Umbilical cord (tissue), 2 donors: ENCODE measurements around the gene MPZL3. TPM values are rescaled to one million over a fixed set of nuclear protein-coding genes. Genes with fewer than 3 reads are reported as not detected.
A peak's percentile ranks its signal among the peaks of the same experiment; 100 is the strongest.

Source experiments
- DNase-seq: peaks from one replicate; pipeline ENCODE4 v3.0.0-alpha.2; 2015; ENCODE audit warnings: low spot score
- total RNA-seq: library from RNA; depleted of rRNA; stranded (reverse); fragments of >200 nt; gene quantifications from one replicate; pipeline ENCODE4 v1.2.3, GENCODE V29; 2014; ENCODE audit warnings: low replicate concordance; ENCODE audit not compliant: insufficient read depth

MPZL3 gene
- 5.3 TPM for total RNA-seq

GRCh38 chr11:118251858-118252652 lies at the start of gene MPZL3:
MPZL3 (minus strand) TSS chr11:118252365; CDS start chr11:118252294, 71 bp downstream.
- DNase-seq = peak; percentile 94

- DNase-seq = no peak
Measured at GRCh38 chr11:118301600-118302195, 49.5 kb upstream of the MPZL3 start.

DNA sequence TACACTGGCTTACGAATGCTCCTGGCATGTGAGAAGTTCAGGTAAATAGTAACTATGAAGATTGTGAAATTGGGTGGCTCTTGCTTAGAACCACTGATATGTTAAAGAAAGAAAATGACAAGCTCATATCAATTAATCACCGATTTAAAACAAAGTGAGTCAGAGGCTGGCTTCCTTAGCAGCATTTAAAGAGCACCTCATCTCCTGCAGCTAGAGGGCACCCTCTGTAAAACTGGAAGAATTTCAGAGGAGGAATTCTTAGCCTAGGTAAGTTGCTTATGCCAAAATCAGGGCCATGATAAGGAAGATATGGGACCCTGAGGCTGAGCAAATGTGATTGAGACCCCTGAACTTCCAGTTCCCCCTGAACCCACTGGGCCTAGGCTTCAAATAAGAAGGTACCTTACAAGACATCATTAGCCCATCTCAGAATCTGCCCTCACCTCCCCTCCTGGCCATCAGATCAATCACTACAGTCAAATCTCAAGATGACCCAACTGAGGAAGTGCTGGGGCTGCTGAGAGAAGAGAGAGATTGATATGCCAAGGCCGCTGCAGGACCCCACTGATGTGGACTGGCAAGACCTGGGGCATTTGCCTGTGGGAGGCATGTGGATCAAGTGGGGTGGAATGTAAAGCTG lies 43.8 kb upstream of the MPZL3 start:
- peak; percentile 11 for DNase-seq

DNA sequence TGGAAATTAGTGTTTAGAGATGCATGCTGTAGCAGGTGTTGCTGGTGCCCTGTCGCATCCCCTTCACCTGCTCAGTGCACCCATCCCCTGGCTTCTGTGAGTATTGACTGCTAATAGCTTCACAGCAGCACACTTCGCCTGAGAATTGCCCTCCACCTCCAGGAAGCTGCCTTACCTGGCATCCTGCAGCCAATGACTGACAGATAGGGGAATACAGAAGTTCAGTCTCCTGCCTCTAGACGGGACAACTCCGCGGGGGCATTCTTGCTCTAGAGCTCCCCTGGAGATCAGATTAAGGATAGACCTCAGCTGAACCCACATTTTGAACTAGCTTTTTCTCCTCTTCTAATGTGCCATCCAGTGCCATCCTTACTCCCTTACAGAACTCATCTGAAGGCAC lies 43.0 kb upstream of the MPZL3 start:
- no peak for DNase-seq

- DNase-seq = no peak
Measured at GRCh38 chr11:118294053-118294452, 41.9 kb upstream of the MPZL3 start.

- no peak for DNase-seq
Measured at GRCh38 chr11:118291477-118292135, 39.4 kb upstream of the MPZL3 start.

DNA sequence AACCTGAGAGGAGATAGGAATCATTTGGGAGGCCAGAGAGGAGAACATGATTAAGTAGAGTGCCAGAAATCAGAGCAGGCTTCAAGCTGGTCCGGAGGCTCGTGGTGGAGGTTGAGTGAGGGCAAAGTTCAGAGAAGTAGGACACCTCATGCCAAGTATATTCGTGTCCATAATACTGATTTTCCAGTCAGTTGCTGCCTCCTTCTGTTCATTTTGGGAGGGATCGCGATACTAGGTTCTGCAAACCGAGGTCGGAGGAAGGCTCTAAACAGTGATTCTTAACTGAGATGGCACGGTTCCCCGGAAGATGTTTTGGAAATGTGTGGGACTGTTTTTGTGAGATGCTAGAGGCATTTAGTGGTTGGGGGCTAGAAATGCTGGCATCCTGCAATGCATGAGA lies 38.8 kb upstream of the MPZL3 start:
- peak; percentile 32 for DNase-seq

DNA sequence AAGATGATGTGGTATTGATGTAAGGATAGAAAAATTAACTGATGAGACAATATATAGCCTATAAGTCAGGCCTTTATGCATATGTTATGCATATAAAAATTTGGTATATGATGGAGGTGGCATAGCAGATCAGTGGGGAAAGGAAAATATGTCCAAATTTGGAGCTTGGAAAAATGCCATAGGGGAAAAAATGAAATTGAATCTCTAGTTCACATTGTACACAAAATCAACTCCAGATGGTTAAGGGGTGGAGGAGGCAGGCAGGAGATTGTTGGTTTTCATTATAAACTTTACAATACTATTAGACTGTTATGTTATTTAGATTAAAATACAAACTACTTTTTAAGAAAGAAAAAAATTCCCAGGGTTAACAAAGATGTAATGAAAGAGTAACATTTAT lies 37.2 kb upstream of the MPZL3 start:
- DNase-seq = no peak

DNA sequence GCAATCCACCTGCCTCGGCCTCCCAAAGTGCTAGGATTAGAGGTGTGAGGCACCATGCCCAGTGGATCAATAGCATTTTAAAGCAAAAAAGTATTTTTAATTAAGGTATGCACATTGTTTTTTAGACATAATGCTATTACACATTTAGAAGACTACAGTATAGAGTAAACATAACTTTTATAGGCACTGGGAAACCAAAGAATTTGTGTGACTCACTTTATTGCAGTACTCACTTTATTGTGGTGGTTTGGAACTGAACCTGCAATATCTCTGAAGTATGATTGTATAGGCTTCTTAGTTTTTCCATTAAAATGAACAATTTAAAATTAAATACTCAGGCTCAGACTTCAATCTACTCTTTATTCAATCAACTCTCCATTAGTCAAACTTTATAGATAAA lies 34.8 kb upstream of the MPZL3 start:
- no peak for DNase-seq

DNA sequence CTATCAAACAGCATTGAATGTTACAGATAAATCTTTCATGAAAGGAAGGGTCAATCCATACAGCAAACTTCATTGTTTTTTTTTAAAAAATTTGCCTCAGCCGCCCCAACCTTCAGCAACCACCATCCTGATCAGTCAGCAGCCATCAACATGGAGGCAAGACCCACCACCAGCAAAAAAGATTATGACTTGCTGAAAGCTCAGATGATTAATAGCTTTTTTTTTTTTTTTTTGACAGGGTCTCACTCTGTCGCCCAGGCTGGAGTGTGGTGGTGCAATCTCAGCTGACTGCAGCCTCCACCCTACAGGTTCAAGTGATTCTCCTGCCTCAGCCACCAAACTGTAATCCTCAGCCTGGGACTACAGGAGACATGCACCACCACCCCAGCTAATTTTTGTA lies 34.4 kb upstream of the MPZL3 start:
- DNase-seq = no peak

DNA sequence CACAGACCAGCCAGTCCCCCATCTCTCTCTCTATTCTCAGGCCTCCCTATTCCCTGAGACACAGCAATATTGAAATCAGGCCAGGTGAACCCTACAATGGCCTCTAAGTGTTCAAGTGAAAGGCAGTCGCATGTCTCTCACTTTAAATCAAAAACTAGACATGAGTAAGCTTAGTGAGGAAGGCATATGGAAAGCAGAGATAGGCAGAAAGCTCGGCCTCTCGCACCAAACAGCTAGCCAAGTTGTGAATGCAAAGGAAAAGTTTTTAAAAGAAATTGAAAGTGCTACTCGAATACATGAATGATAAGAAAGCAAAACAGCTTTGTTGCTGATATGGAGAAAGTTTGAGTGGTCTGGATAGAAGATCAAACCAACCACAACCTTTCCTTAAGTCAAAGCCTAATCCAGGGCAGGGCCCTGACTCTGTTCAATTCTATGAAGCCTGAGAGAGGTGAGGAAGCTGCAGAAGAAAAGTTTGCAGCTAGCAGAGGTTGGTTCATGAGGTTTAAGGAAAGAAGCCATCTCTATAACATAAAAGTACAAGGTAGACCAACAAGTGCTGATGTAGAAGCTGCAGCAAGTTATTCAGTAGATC lies 31.7 kb upstream of the MPZL3 start:
- DNase-seq = no peak

DNA sequence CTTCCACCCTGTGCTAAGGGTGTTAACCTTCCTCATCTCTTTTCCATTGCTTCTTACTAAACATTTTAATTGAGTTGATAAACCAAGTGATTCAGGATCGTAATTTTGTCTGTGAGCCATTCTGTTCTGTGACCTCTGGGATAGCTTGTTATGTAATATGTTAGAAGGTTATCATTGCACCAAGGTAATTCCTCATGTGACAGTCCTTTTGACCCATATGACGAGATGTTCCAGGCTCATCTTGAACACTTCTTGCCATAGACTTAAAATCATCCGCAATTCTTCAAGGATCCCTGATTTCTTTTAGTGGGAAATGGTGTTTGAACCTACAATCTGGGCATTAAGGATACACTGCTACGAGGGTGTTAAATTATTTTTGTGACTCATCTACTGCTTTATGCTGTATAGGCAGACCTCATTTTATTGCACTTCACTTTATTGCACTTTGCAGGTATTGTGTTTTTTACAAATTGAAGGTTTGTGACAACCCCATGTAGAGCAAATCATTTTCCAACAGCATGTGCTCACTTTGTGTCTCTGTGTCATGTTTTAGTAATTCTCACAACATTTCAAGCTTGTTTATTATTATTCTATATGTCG lies 31.0 kb upstream of the MPZL3 start:
- no peak for DNase-seq

DNA sequence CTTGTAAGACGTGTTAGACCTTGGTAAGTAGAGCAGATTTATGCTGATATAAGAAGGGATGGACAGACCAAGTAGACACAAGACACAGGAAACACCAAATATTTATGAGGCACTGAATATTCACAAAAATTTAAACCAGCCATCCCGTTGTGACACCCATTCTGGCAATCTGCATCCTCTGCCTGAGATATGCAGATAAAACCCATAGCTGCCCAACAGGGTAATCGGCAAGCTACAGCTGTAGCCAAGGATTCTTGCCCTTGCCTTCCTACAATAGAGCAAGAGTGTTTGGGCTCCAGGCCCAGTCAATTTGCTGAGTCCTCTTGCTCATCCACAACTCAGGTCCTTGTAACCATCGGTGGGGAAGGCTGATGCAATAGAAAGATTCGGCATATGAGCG lies 30.4 kb upstream of the MPZL3 start:
- no peak for DNase-seq

- DNase-seq = no peak
Measured at GRCh38 chr11:118281284-118281683, 29.1 kb upstream of the MPZL3 start.

GRCh38 chr11:118277312-118277711 lies 25.1 kb upstream of the MPZL3 start:
- peak; percentile 45 for DNase-seq

DNA sequence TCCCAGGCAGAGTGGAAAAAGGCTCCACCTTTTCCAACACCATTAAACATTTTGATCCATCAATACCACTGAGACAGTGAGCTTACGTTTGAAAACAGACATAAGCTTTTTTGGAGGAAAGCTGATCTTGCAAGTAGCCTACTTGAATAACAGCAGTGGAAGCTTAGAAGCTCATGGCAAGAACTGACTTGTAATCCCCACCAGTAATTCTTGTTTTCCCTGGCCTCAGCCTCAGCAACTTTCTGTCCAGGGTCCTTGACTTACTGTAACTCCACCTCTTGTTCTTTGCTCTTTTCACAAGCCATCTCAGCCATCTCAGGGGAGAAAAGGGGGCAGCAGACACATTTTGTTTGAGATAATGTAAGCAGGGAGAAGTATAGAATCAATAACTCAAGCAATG lies 24.3 kb upstream of the MPZL3 start:
- DNase-seq = peak; percentile 45

DNA sequence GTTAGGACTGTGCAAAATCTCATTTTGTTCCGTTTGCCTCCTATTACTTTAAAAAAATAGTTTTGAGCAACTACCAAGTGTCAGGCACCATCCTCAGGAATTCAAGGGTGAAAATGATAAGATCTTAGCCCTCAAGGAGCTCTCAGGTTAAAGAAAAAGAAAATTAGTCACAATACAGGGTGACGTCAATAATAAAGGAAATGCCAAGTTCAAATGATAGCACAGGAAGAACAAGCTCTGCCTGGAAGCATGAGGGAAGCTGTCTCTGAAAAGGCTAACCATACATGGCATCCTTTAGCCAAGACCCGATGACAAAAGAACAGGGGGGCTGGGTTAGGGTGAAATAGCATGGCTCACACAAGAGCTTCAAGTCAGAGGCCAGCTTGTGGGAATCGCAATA lies 23.0 kb upstream of the MPZL3 start:
- peak; percentile 60 for DNase-seq

DNA sequence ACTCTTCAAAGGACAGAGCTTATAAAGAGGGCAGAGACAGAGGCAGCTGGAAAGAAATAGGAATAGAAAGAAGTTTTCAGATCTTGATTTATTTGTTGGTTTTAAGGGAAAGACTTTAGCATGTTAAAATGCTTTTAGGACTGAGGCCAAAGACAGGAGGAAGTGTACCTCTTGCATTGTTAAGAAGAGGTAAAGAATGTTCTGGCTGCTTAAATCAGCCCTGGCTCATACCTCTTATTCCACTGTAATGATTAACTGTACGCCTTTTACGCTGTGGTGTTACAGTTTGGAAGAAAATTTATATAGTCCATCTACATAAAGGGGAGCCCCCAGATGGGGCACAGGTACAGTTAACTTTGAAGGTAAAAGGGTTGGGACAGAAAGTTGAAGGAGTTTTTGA lies 22.0 kb upstream of the MPZL3 start:
- no peak for DNase-seq

DNA sequence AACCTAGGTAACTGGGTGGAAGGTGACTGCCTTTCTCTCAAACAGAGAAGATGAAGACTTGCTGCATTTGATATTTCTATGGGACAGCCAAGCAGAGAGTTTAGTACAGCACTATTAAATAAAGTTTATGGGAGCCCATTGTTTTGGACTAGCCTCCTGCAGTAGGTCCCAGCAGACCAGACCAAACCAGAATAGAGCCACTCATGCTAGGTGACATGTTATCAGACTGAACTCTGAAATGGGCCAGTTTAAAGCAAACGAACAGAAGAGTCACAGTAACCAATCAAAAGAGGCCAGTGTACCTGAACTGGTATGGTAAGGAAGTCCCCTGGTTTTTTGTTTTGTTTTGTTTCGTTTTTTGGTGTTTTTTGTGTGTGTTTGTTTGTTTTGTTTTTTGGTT lies 19.8 kb upstream of the MPZL3 start:
- DNase-seq = no peak

GRCh38 chr11:118267486-118267885 lies 15.3 kb upstream of the MPZL3 start:
- no peak for DNase-seq

DNA sequence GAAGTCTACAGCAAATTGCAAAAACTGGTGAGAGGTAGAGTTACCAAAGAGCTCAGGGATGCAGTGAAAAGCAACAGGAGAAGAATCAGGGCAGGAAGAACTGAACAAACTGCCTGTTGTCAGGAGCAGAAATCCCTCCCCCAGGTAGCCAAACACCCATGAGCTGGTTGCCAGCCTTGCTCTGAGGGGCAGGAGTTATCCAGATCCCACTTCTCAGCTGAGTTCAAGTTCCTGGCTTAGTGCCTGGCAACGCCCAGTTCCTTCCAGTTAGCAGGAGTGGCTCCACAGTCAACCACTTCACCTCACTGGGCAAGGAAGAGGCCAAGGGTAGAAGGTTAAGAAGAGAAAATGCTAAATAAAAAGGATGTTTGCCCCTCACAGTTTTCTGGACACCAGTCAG lies 13.8 kb upstream of the MPZL3 start:
- DNase-seq = no peak
